Stimulated activated CD8-positive, alpha-beta memory T cell treated with anti-CD3 and anti-CD28 coated beads, Interleukin-7, amount 100 ng/mL, for 48 hours (primary cell): ENCODE data around the gene E2F2.
A peak's percentile ranks its signal among the peaks of the same experiment; 100 is the strongest.

ENCODE experiments used
- DNase-seq, 2 donors: peaks; one replicate each; pipeline ENCODE4 v3.0.0-alpha.2; 2020; ENCODE audit warnings: low read depth in 1 of 2; ENCODE audit errors: extremely low read depth in 1 of 2

The E2F2 gene

GRCh38 chr1:23563755-23564374 lies 32.8 kb upstream of the E2F2 start:
- DNase-seq, result no peak

- no peak for DNase-seq
These were observed 32.0 kb upstream of the E2F2 start for GRCh38 chr1:23563003-23563402.

- DNase-seq, result no peak
These were observed 31.3 kb upstream of the E2F2 start for GRCh38 chr1:23562137-23562876.

GRCh38 chr1:23561813-23562100 lies 30.7 kb upstream of the E2F2 start:
- no peak for DNase-seq

- no peak for DNase-seq
These were observed 30.2 kb upstream of the E2F2 start for GRCh38 chr1:23561076-23561812.

GRCh38 chr1:23559985-23560741 lies 29.1 kb upstream of the E2F2 start:
- no peak for DNase-seq

- DNase-seq, result peak; percentile 75 to 87
These were observed 28.3 kb upstream of the E2F2 start, which contains the start of gene ID3 for GRCh38 chr1:23559136-23559984. ID3 (minus strand) TSS chr1:23559501; CDS start chr1:23559426, 75 bp downstream.

GRCh38 chr1:23558872-23559135 lies 27.8 kb upstream of the E2F2 start:
- DNase-seq, result no peak

- DNase-seq, result no peak
These were observed 27.3 kb upstream of the E2F2 start for GRCh38 chr1:23558140-23558871.

- no peak for DNase-seq
These were observed 26.6 kb upstream of the E2F2 start for GRCh38 chr1:23557471-23558124.

GRCh38 chr1:23556635-23557470 lies 25.8 kb upstream of the E2F2 start:
- no peak for DNase-seq

- DNase-seq, result no peak
These were observed 25.1 kb upstream of the E2F2 start for GRCh38 chr1:23555986-23556634.

GRCh38 chr1:23555270-23555985 lies 24.4 kb upstream of the E2F2 start:
- DNase-seq, result no peak

GRCh38 chr1:23554481-23555269 lies 23.6 kb upstream of the E2F2 start:
- DNase-seq, result peak; percentile 65 to 72

GRCh38 chr1:23554127-23554480 lies 23.1 kb upstream of the E2F2 start:
- no peak for DNase-seq

GRCh38 chr1:23553231-23554126 lies 22.4 kb upstream of the E2F2 start:
- DNase-seq, result no peak
